ENCODE results near the gene CCL17.
"Not testable (repeated sequence)": the region's sequence is repeated elsewhere in the genome, so short reads cannot be mapped to it uniquely, and the experiment has no call there.

Gene CCL17

GRCh38 chr16:57424583-57424982 lies 20.0 kb downstream of the CCL17 start:
- H3K4me1 Mint-ChIP-seq (ENCODE audit: low read depth): peaks cover 3% of the 10 kb centered on the region
- no peaks in the 10 kb centered on the region for H3K27me3 Mint-ChIP-seq (ENCODE audit: low read depth)
- H3K36me3 Mint-ChIP-seq (ENCODE audit: low read depth): peaks cover 18% of the 10 kb centered on the region
- H3K9me3 Mint-ChIP-seq: no peaks in the 10 kb centered on the region
- no peak overlapping the region for H3K4me3 Mint-ChIP-seq
- H3K27ac Mint-ChIP-seq: no peak overlapping the region

- Mint-ChIP-seq H3K9me3 (no peaks in the 10 kb centered on the region), H3K4me3 (no peak overlapping the region), H3K4me1 (ENCODE audit: low read depth) (peaks cover 2% of the 10 kb centered on the region), H3K27me3 (ENCODE audit: low read depth) (no peaks in the 10 kb centered on the region), H3K36me3 (ENCODE audit: low read depth) (peaks cover 33% of the 10 kb centered on the region), H3K27ac (no peak overlapping the region)
Observed at GRCh38 chr16:57426356-57426755, 21.8 kb downstream of the CCL17 start.

- no peaks in the 10 kb centered on the region for H3K9me3 Mint-ChIP-seq
- no peak overlapping the region for H3K4me3 Mint-ChIP-seq
- peaks cover 37% of the 10 kb centered on the region for H3K36me3 Mint-ChIP-seq (ENCODE audit: low read depth)
- no peaks in the 10 kb centered on the region for H3K27me3 Mint-ChIP-seq (ENCODE audit: low read depth)
- peaks cover under 1% of the 10 kb centered on the region for H3K4me1 Mint-ChIP-seq (ENCODE audit: low read depth)
- no peak overlapping the region for H3K27ac Mint-ChIP-seq
Observed at GRCh38 chr16:57427307-57427706, 22.7 kb downstream of the CCL17 start.

GRCh38 chr16:57427824-57428223 lies 23.3 kb downstream of the CCL17 start:
- Mint-ChIP-seq H3K27ac (no peak overlapping the region), H3K9me3 (no peaks in the 10 kb centered on the region), H3K36me3 (ENCODE audit: low read depth) (peaks cover 40% of the 10 kb centered on the region), H3K4me1 (ENCODE audit: low read depth) (no peaks in the 10 kb centered on the region), H3K27me3 (ENCODE audit: low read depth) (no peaks in the 10 kb centered on the region), H3K4me3 (no peak overlapping the region)

GRCh38 chr16:57430955-57431354 lies 26.4 kb downstream of the CCL17 start:
- Mint-ChIP-seq H3K36me3 (ENCODE audit: low read depth) (peaks cover 57% of the 10 kb centered on the region), H3K27ac (no peak overlapping the region)

GRCh38 chr16:57432505-57432904 lies 27.9 kb downstream of the CCL17 start:
- H3K4me1 Mint-ChIP-seq (ENCODE audit: low read depth): no peaks in the 10 kb centered on the region
- H3K27me3 Mint-ChIP-seq (ENCODE audit: low read depth): no peaks in the 10 kb centered on the region
- H3K27ac Mint-ChIP-seq: no peak overlapping the region
- H3K36me3 Mint-ChIP-seq (ENCODE audit: low read depth): peaks cover 55% of the 10 kb centered on the region
- no peak overlapping the region for H3K4me3 Mint-ChIP-seq
- H3K9me3 Mint-ChIP-seq: no peaks in the 10 kb centered on the region

More at GRCh38 chr16:57430955-57431354, 26.4 kb downstream of the CCL17 start:
- no peaks in the 10 kb centered on the region for H3K4me1 Mint-ChIP-seq (ENCODE audit: low read depth)
- H3K4me3 Mint-ChIP-seq: no peak overlapping the region
- H3K27me3 Mint-ChIP-seq (ENCODE audit: low read depth): no peaks in the 10 kb centered on the region
- H3K9me3 Mint-ChIP-seq: no peaks in the 10 kb centered on the region

GRCh38 chr16:57432989-57433388 lies 28.4 kb downstream of the CCL17 start:
- H3K4me1 Mint-ChIP-seq (ENCODE audit: low read depth): no peaks in the 10 kb centered on the region
- H3K27ac Mint-ChIP-seq: no peak overlapping the region
- no peaks in the 10 kb centered on the region for H3K9me3 Mint-ChIP-seq
- H3K27me3 Mint-ChIP-seq (ENCODE audit: low read depth): no peaks in the 10 kb centered on the region
- H3K4me3 Mint-ChIP-seq: no peak overlapping the region
- H3K36me3 Mint-ChIP-seq (ENCODE audit: low read depth): peaks cover 54% of the 10 kb centered on the region

- Mint-ChIP-seq H3K4me1 (ENCODE audit: low read depth) (no peaks in the 10 kb centered on the region), H3K36me3 (ENCODE audit: low read depth) (peaks cover 55% of the 10 kb centered on the region), H3K4me3 (no peak overlapping the region), H3K9me3 (no peaks in the 10 kb centered on the region), H3K27ac (no peak overlapping the region), H3K27me3 (ENCODE audit: low read depth) (no peaks in the 10 kb centered on the region)
Observed at GRCh38 chr16:57434003-57434402, 29.4 kb downstream of the CCL17 start.

- H3K27me3 Mint-ChIP-seq (ENCODE audit: low read depth): no peaks in the 10 kb centered on the region
- H3K4me1 Mint-ChIP-seq (ENCODE audit: low read depth): no peaks in the 10 kb centered on the region
- no peak overlapping the region for H3K4me3 Mint-ChIP-seq
- H3K36me3 Mint-ChIP-seq (ENCODE audit: low read depth): peaks cover 62% of the 10 kb centered on the region
- no peak overlapping the region for H3K27ac Mint-ChIP-seq
- H3K9me3 Mint-ChIP-seq: peaks cover 12% of the 10 kb centered on the region
Observed at GRCh38 chr16:57435838-57436237, 31.3 kb downstream of the CCL17 start.

- not testable (repeated sequence) for H3K27ac Mint-ChIP-seq; H3K4me3 Mint-ChIP-seq; H3K27me3 Mint-ChIP-seq (ENCODE audit: low read depth); H3K4me1 Mint-ChIP-seq (ENCODE audit: low read depth)
- H3K36me3 Mint-ChIP-seq (ENCODE audit: low read depth): peaks cover 45% of the 10 kb centered on the region
- H3K9me3 Mint-ChIP-seq: peaks cover 15% of the 10 kb centered on the region
Observed at GRCh38 chr16:57439947-57440346, 35.4 kb downstream of the CCL17 start.

GRCh38 chr16:57440551-57440950 lies 36.0 kb downstream of the CCL17 start:
- not testable (repeated sequence) for H3K27me3 Mint-ChIP-seq (ENCODE audit: low read depth); H3K4me3 Mint-ChIP-seq; H3K27ac Mint-ChIP-seq; H3K4me1 Mint-ChIP-seq (ENCODE audit: low read depth)
- H3K36me3 Mint-ChIP-seq (ENCODE audit: low read depth): peaks cover 45% of the 10 kb centered on the region
- H3K9me3 Mint-ChIP-seq: peaks cover 15% of the 10 kb centered on the region

- Mint-ChIP-seq H3K27ac (no peak overlapping the region), H3K4me3 (no peak overlapping the region), H3K9me3 (peaks cover 13% of the 10 kb centered on the region), H3K36me3 (ENCODE audit: low read depth) (peaks cover 24% of the 10 kb centered on the region), H3K4me1 (ENCODE audit: low read depth) (peaks cover 21% of the 10 kb centered on the region), H3K27me3 (ENCODE audit: low read depth) (no peaks in the 10 kb centered on the region)
Observed at GRCh38 chr16:57444711-57445110, 40.1 kb downstream of the CCL17 start.

- Mint-ChIP-seq H3K36me3 (ENCODE audit: low read depth) (peaks cover 16% of the 10 kb centered on the region), H3K4me1 (ENCODE audit: low read depth) (peaks cover 21% of the 10 kb centered on the region), H3K4me3 (peak overlapping the region; percentile 42), H3K27ac (no peak overlapping the region), H3K9me3 (peaks cover 5% of the 10 kb centered on the region), H3K27me3 (ENCODE audit: low read depth) (no peaks in the 10 kb centered on the region)
Observed at GRCh38 chr16:57445510-57445909, 40.9 kb downstream of the CCL17 start.

- Mint-ChIP-seq H3K9me3 (no peaks in the 10 kb centered on the region), H3K36me3 (ENCODE audit: low read depth) (peaks cover 10% of the 10 kb centered on the region), H3K4me3 (peak overlapping the region; percentile 95), H3K27ac (peak overlapping the region; percentile 85), H3K4me1 (ENCODE audit: low read depth) (peaks cover 22% of the 10 kb centered on the region), H3K27me3 (ENCODE audit: low read depth) (no peaks in the 10 kb centered on the region)
Observed at GRCh38 chr16:57446531-57447185, 42.1 kb downstream of the CCL17 start.

- Mint-ChIP-seq H3K27ac (peak within 1 kb of the TSS; percentile 85), H3K9me3 (no peaks in the 10 kb centered on the region), H3K27me3 (ENCODE audit: low read depth) (no peaks in the 10 kb centered on the region), H3K4me1 (ENCODE audit: low read depth) (peaks cover 22% of the 10 kb centered on the region), H3K36me3 (ENCODE audit: low read depth) (peaks cover 9% of the 10 kb centered on the region), H3K4me3 (peak within 1 kb of the TSS; percentile 95)
Observed at GRCh38 chr16:57447186-57447962, 42.8 kb downstream of the CCL17 start, which contains the start of the genes CIAPIN1 and COQ9. CIAPIN1 (minus strand) TSS chr16:57447385; CDS start chr16:57440928, 6,457 bp downstream. COQ9 (plus strand) TSS chr16:57447479; CDS start chr16:57447506, 27 bp downstream.

Data from T-helper 1 cell treated with Interleukin-12 subunit alpha and Interleukin-12 subunit beta and Interleukin-4 antibody, amounts not matched to agents 30 μg/mL and 1 μg/mL, for 36 hours (primary cell).